ENCODE measurements around the gene B4GALNT4.
A peak's percentile ranks its signal among the peaks of the same experiment; 100 is the strongest.

B4GALNT4 gene

GRCh38 chr11:416757-417621, 47.7 kb downstream of the B4GALNT4 start:
- peak overlapping the region; percentile 61 for H3K27ac ChIP-seq
- ChIA-PET POLR2A (ENCODE audit: low non-redundant PET) (interaction anchor here (0.6 to 1.5 kb wide), 3 partner anchors 25 to 199 kb away, joined by 3 to 10 read pairs (median 5); partner anchors contain the start of gene ANO9), CTCF (interaction anchor here (1.2 to 1.6 kb wide), 2 partner anchors 31 to 34 kb away, joined by 4 to 9 read pairs; no protein-coding TSS in a partner anchor)

GRCh38 chr11:417652-418342, 48.5 kb downstream of the B4GALNT4 start:
- CTCF ChIA-PET, result interaction anchor here (0.6 to 1.6 kb wide), 3 partner anchors 30 to 114 kb away, joined by 3 to 9 read pairs (median 4); no protein-coding TSS in a partner anchor
- POLR2A ChIA-PET (ENCODE audit: low non-redundant PET), result interaction anchor here (1.5 kb wide), 1 partner anchor 24 kb away, joined by 10 read pairs; the partner anchor contains the start of gene ANO9
- no peak for TF ChIP-seq CTCF (conservative IDR thresholded peaks at IDR 0.05; ENCODE audit: low read depth)
- H3K27ac ChIP-seq, result peak overlapping the region; percentile 61; the same call in 1 of the 2 replicates
- no peak for DNase-seq (ENCODE audit: low spot score)

More at GRCh38 chr11:416757-417621, 47.7 kb downstream of the B4GALNT4 start:
- TF ChIP-seq CTCF (conservative IDR thresholded peaks at IDR 0.05; ENCODE audit: low read depth), result no peak
- DNase-seq (ENCODE audit: low spot score), result peak; percentile 44

- CTCF ChIA-PET, result interaction anchor here (0.6 kb wide), 1 partner anchor 114 kb away, joined by 3 read pairs; no protein-coding TSS in a partner anchor
- POLR2A ChIA-PET (ENCODE audit: low non-redundant PET), result no interaction called here
- TF ChIP-seq CTCF (conservative IDR thresholded peaks at IDR 0.05; ENCODE audit: low read depth), result no peak
- DNase-seq (ENCODE audit: low spot score), result no peak
- no peak overlapping the region for H3K27ac ChIP-seq
Observed at GRCh38 chr11:418343-419247, 49.3 kb downstream of the B4GALNT4 start.

GRCh38 chr11:419248-420005, 50.1 kb downstream of the B4GALNT4 start:
- TF ChIP-seq CTCF (conservative IDR thresholded peaks at IDR 0.05; ENCODE audit: low read depth), result no peak
- CTCF ChIA-PET, result no interaction called here
- no peak for DNase-seq (ENCODE audit: low spot score)
- no peak overlapping the region for H3K27ac ChIP-seq
- POLR2A ChIA-PET (ENCODE audit: low non-redundant PET), result no interaction called here

GRCh38 chr11:420054-420910, 51.0 kb downstream of the B4GALNT4 start:
- POLR2A ChIA-PET (ENCODE audit: low non-redundant PET), result no interaction called here
- H3K27ac ChIP-seq, result no peak overlapping the region
- CTCF ChIA-PET, result no interaction called here
- TF ChIP-seq CTCF (conservative IDR thresholded peaks at IDR 0.05; ENCODE audit: low read depth), result no peak
- DNase-seq (ENCODE audit: low spot score), result no peak

All from RWPE1 (cell line).